ENCODE data around the gene USH2A. TPM values are rescaled to one million over a fixed set of nuclear protein-coding genes. Genes with fewer than 3 reads are reported as not detected.

The USH2A gene
- total RNA-seq, 1 donor from 2014 or later, result 0.14 TPM

GRCh38 chr1:216450227-216450626 is 27.0 kb upstream of the USH2A start:
- Mint-ChIP-seq H3K27me3 (ENCODE audit: low read depth) (no peaks in the 10 kb centered on the region), H3K9me3 (no peaks in the 10 kb centered on the region), H3K4me1 (no peaks in the 10 kb centered on the region), H3K4me3 (no peak overlapping the region), H3K27ac (ENCODE audit: unreplicated experiment) (no peak overlapping the region), H3K36me3 (ENCODE audit: low read depth) (no peaks in the 10 kb centered on the region)
- no peak for DNase-seq (ENCODE audit: low read depth, low spot score)
- no peak for TF ChIP-seq CTCF (conservative IDR thresholded peaks at IDR 0.05)

- DNase-seq (ENCODE audit: low read depth, low spot score), result no peak
- Mint-ChIP-seq H3K4me1 (no peaks in the 10 kb centered on the region), H3K4me3 (no peak overlapping the region), H3K9me3 (no peaks in the 10 kb centered on the region), H3K27me3 (ENCODE audit: low read depth) (no peaks in the 10 kb centered on the region), H3K27ac (ENCODE audit: unreplicated experiment) (no peak overlapping the region), H3K36me3 (ENCODE audit: low read depth) (no peaks in the 10 kb centered on the region)
- TF ChIP-seq CTCF (conservative IDR thresholded peaks at IDR 0.05), result no peak
Measured at GRCh38 chr1:216448011-216448510, 24.8 kb upstream of the USH2A start.

- TF ChIP-seq CTCF (conservative IDR thresholded peaks at IDR 0.05), result no peak
- H3K27ac Mint-ChIP-seq (ENCODE audit: unreplicated experiment), result no peak overlapping the region
- no peaks in the 10 kb centered on the region for H3K36me3 Mint-ChIP-seq (ENCODE audit: low read depth)
- H3K27me3 Mint-ChIP-seq (ENCODE audit: low read depth), result no peaks in the 10 kb centered on the region
- no peak overlapping the region for H3K4me3 Mint-ChIP-seq
- no peak for DNase-seq (ENCODE audit: low read depth, low spot score)
- no peaks in the 10 kb centered on the region for H3K4me1 Mint-ChIP-seq
- H3K9me3 Mint-ChIP-seq, result no peaks in the 10 kb centered on the region
Measured at GRCh38 chr1:216437603-216438002, 14.4 kb upstream of the USH2A start.

DNA sequence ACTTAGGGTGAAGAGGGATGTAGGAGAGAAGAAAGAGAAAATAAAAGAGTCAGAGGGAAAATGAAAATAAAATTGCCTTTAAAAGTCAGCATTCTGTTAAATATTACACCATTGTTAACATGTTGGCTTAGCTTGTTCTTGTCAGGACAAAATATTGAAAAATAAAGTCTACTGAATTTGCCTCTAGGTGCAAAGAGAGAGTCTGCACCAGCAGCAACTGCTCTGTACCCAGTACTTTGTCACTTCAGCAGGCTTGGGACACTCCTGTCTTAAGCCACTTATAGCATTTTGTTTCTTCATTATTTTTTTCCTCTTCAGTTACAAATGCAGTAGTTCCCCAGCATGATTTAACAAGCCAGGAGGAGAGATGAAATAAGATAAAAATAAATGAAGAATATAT is 11.0 kb upstream of the USH2A start:
- no peak for TF ChIP-seq CTCF (conservative IDR thresholded peaks at IDR 0.05)
- H3K27me3 Mint-ChIP-seq (ENCODE audit: low read depth), result no peaks in the 10 kb centered on the region
- no peaks in the 10 kb centered on the region for H3K36me3 Mint-ChIP-seq (ENCODE audit: low read depth)
- H3K4me3 Mint-ChIP-seq, result no peak overlapping the region
- no peak for DNase-seq (ENCODE audit: low read depth, low spot score)
- H3K27ac Mint-ChIP-seq (ENCODE audit: unreplicated experiment), result no peak overlapping the region
- peaks cover 7% of the 10 kb centered on the region for H3K4me1 Mint-ChIP-seq
- no peaks in the 10 kb centered on the region for H3K9me3 Mint-ChIP-seq

GRCh38 chr1:216433175-216433574 is 9.9 kb upstream of the USH2A start:
- no peak overlapping the region for H3K27ac Mint-ChIP-seq (ENCODE audit: unreplicated experiment)
- DNase-seq (ENCODE audit: low read depth, low spot score), result no peak
- TF ChIP-seq CTCF (conservative IDR thresholded peaks at IDR 0.05), result no peak
- no peaks in the 10 kb centered on the region for H3K9me3 Mint-ChIP-seq
- no peaks in the 10 kb centered on the region for H3K36me3 Mint-ChIP-seq (ENCODE audit: low read depth)
- peaks cover 7% of the 10 kb centered on the region for H3K4me1 Mint-ChIP-seq
- no peaks in the 10 kb centered on the region for H3K27me3 Mint-ChIP-seq (ENCODE audit: low read depth)
- H3K4me3 Mint-ChIP-seq, result no peak overlapping the region

- no peaks in the 10 kb centered on the region for H3K9me3 Mint-ChIP-seq
- no peaks in the 10 kb centered on the region for H3K36me3 Mint-ChIP-seq (ENCODE audit: low read depth)
- H3K4me1 Mint-ChIP-seq, result peaks cover 7% of the 10 kb centered on the region
- DNase-seq (ENCODE audit: low read depth, low spot score), result no peak
- H3K4me3 Mint-ChIP-seq, result no peak overlapping the region
- no peak overlapping the region for H3K27ac Mint-ChIP-seq (ENCODE audit: unreplicated experiment)
- TF ChIP-seq CTCF (conservative IDR thresholded peaks at IDR 0.05), result no peak
- H3K27me3 Mint-ChIP-seq (ENCODE audit: low read depth), result no peaks in the 10 kb centered on the region
Measured at GRCh38 chr1:216430744-216431143, 7.5 kb upstream of the USH2A start.

All from neural crest cell (in vitro differentiated cells).